WI38 (cell line): ENCODE measurements around the gene CMTR2.
"Not testable (repeated sequence)": the region's sequence is repeated elsewhere in the genome, so short reads cannot be mapped to it uniquely, and the experiment has no call there.

Experiments
- H3K4me3 ChIP-seq: 2 replicates; pipeline ENCODE4 v1.5.1; 2011; ENCODE audit warnings: low read depth, mild to moderate bottlenecking, control low read depth, low read length
- TF ChIP-seq, protein P1 (sequence below): IDR thresholded peaks from 2 replicates; pipeline ENCODE4 v1.5.1; 2012; ENCODE audit warnings: low read depth, mild to moderate bottlenecking, control low read depth, low read length

Gene CMTR2

DNA sequence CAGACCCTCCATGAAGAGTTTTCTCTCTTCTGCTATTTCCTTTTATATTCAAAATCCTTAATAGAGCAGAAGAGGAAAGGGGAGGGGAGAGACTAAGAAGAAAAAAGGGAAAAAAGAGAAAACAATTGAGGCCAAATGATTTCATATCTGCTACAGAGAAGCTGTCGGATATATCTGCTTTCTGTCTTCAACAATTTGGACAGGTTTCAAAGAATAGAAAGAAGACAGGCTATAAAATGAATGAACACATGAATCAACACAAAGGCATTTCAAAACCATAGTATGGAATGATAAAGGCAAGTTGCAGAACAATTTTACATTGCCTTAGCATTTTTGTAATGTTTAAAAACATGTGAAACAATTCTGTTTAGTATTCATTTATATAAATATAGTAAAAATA, 4.7 kb upstream of the CMTR2 start:
- TF ChIP-seq, protein P1, sequence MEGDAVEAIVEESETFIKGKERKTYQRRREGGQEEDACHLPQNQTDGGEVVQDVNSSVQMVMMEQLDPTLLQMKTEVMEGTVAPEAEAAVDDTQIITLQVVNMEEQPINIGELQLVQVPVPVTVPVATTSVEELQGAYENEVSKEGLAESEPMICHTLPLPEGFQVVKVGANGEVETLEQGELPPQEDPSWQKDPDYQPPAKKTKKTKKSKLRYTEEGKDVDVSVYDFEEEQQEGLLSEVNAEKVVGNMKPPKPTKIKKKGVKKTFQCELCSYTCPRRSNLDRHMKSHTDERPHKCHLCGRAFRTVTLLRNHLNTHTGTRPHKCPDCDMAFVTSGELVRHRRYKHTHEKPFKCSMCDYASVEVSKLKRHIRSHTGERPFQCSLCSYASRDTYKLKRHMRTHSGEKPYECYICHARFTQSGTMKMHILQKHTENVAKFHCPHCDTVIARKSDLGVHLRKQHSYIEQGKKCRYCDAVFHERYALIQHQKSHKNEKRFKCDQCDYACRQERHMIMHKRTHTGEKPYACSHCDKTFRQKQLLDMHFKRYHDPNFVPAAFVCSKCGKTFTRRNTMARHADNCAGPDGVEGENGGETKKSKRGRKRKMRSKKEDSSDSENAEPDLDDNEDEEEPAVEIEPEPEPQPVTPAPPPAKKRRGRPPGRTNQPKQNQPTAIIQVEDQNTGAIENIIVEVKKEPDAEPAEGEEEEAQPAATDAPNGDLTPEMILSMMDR, result no peak
- no peak overlapping the region for H3K4me3 ChIP-seq

DNA sequence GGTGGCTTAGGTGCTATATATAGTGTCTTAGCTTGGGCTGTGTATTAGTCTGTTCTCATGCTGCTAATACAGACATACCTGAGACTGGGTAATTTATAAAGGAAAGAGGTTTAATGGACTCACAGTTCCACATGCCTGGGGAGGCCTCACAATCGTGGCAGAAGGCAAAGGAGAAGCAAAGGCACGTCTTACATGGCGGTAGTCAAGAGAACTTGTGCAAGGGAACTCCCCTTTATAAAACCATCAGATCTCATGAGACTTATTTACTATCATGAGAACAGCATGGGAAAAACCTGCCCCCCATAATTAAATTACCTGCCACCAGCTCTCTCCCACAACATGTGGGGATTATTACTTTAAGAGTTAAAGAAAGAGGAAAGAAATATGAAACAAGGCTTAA, 2.9 kb upstream of the CMTR2 start:
- H3K4me3 ChIP-seq, result not testable (repeated sequence)

DNA sequence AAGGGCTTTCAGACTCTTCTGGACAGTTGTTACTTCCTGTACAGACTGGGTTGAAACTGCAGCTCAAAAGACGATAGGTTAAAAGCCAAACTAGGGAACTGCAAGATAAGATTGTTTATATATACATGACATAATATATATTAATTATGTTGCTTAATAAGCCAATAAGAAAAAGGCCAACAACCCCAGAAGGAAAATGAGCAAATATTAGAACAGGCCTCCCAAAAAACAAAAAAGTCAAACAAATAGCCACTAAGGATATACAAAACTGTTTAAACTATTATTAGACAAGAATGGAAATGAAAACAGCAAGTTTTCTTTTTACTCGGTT, 495 bp upstream of the CMTR2 start:
- peak overlapping the region; percentile 85 for H3K4me3 ChIP-seq
- TF ChIP-seq, protein P1, result no peak

DNA sequence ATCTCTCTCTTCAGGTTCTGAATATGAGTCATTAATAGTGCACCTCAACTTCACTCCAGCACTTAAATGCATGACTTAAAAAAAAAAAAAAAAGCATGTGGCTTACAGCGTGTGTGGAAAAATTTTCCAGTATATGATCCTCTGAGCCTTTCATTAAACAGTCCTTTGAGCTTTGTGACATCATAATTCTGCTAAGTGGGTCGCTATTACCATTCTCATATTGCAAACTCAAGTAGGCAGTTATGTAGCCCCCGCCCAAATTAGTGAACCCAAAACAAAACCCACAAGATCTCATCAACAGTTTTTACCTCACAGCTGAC, 672 bp downstream of the CMTR2 start:
- H3K4me3 ChIP-seq, result peak overlapping the region; percentile 85
- TF ChIP-seq, protein P1, result no peak

DNA sequence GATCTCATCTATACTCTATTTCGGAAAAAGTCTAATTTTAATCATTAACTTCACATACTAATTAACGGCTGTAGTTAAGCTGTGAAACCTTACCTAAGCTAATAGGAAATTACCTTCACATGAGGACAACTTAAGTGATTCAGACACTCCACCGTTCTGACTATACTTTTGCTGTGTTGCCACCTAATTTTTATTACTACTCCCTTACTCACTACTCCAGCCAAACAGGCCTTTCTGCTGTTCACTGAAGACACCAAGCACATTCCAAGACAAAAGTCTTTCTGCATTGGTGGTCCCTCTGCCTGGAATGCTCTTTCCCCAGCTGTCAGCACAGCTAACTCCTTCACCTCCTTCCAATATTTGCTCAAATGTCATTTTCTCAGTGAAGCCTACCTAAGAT, 1.3 kb downstream of the CMTR2 start:
- H3K4me3 ChIP-seq, result peak overlapping the region; percentile 85
- TF ChIP-seq, protein P1, result no peak

DNA sequence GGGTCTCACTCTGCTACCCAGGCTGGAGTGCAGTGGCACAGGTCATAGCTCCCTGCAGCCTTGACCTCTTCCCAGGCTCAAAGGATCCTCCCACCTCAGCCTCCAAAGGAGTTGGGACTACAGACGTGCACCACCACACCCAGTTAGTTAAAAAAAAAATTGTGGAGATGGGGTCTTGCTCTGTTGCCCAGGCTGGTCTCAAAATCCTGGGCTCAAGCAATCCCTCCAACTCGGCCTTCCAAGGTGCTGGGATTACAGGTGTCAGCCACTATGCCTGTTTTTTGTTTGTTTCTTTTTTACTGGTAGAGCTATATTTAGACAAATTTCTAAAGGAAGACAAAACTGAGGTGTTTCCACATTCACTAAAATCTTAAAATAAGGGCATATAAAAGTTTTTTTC, 1.7 kb downstream of the CMTR2 start:
- H3K4me3 ChIP-seq, result no peak overlapping the region
- TF ChIP-seq, protein P1, result no peak

DNA sequence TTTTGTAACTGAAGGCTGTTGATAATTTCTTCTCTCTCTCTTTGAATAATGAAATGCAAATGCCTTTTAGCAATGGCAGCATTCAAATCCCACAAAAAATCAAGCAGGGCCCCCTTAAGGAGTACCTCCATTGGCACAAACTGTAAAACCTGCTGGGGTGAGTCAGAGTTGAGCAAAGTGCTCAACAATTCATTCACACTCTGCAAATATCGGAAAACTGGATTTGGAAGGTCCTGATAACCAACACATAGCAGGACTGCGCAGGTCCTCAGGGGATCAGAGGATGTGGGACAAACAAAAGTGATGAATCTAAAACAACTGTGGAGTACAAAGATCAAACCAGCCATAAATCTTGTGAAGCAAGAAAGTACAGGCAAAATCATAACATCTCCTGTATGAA, 5.6 kb downstream of the CMTR2 start:
- TF ChIP-seq, protein P1, result no peak
- no peak overlapping the region for H3K4me3 ChIP-seq

DNA sequence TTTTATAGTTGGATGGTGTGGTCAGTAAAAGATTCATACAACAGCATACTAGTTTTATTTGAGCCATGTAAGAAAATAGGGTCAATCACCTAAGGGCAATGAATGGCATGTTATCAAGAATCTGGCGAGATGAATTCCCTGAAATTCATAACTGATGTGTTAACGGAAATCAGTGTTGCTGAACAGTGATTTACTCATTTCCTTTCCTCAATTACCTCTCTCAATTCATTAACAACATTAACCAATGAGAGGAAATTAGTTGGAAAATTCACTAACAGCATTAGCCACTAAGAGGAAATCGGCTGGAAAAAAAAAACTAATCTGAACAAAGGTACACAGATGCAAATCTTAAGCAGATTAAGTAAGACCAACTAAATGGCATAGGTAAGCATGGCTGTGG, 6.3 kb downstream of the CMTR2 start:
- TF ChIP-seq, protein P1, result no peak
- no peak overlapping the region for H3K4me3 ChIP-seq
